Neutrophil (primary cell): Measurements from ENCODE around the gene UBE2L5.

ENCODE experiments used
- H3K27ac ChIP-seq: fragments of 200-600 bp; sonication (generic); 2 replicates; pipeline ENCODE4 v1.5.1; 2016; ENCODE audit warnings: mild to moderate bottlenecking, moderate library complexity
- H3K27me3 ChIP-seq: fragments of 200-600 bp; sonication (generic); 2 replicates; pipeline ENCODE4 v1.6.0; 2016; ENCODE audit warnings: mild to moderate bottlenecking
- H3K36me3 ChIP-seq: fragments of 200-600 bp; sonication (generic); 2 replicates; pipeline ENCODE4 v1.5.1; 2017
- H3K4me1 ChIP-seq, 2 experiments: fragments of 200-600 bp in 1 of 2; sonication (generic) in 1 of 2; 1 replicate in 1 of 2; 2 replicates in 1 of 2; pipeline versions ENCODE4 v1.5.1 to v1.6.1; 2013 to 2016; ENCODE audit warnings: low read depth in 1 of 2, low read length in 1 of 2, mild to moderate bottlenecking in 1 of 2, moderate library complexity in 1 of 2; ENCODE audit not compliant: control insufficient read depth in 1 of 2, insufficient read depth in 1 of 2
- H3K4me3 ChIP-seq, 2 experiments: fragments of 200-600 bp in 1 of 2; sonication (generic) in 1 of 2; 1 replicate in 1 of 2; 2 replicates in 1 of 2; pipeline ENCODE4 v1.5.1; 2013 to 2016; ENCODE audit warnings: low read depth in 1 of 2, low read length in 1 of 2, mild to moderate bottlenecking in 1 of 2, moderate library complexity in 1 of 2
- H3K9me3 ChIP-seq: fragments of 200-600 bp; sonication (generic); 2 replicates; pipeline ENCODE4 v1.5.1; 2016
- CTCF ChIP-seq: fragments of 200-600 bp; sonication (generic); IDR thresholded peaks from 2 replicates; pipeline ENCODE4 v1.5.1; 2016; ENCODE audit warnings: antibody characterized with exemption

UBE2L5 gene

GRCh38 chr13:30423891-30424290 is 1.6 kb downstream of the UBE2L5 start:
- no peak overlapping the region for H3K4me3 ChIP-seq
- no peak for TF ChIP-seq CTCF
- no peak overlapping the region for H3K27ac ChIP-seq

GRCh38 chr13:30429235-30429634 is 6.9 kb downstream of the UBE2L5 start:
- no peak overlapping the region for H3K4me3 ChIP-seq
- no peak for TF ChIP-seq CTCF

More at GRCh38 chr13:30423891-30424290, 1.6 kb downstream of the UBE2L5 start:
- H3K4me1 ChIP-seq = peaks cover 17% of the 10 kb centered on the region in 2 experiments
- no peaks in the 10 kb centered on the region for H3K36me3 ChIP-seq
- no peaks in the 10 kb centered on the region for H3K9me3 ChIP-seq
- H3K27me3 ChIP-seq = no peaks in the 10 kb centered on the region

GRCh38 chr13:30429721-30430694 is 7.7 kb downstream of the UBE2L5 start:
- Histone ChIP-seq H3K9me3 (no peaks in the 10 kb centered on the region), H3K36me3 (no peaks in the 10 kb centered on the region), H3K27me3 (no peaks in the 10 kb centered on the region), H3K27ac (no peak overlapping the region), H3K4me3 (no peak overlapping the region), H3K4me1 (no peaks in the 10 kb centered on the region)
- TF ChIP-seq CTCF = no peak

More at GRCh38 chr13:30429235-30429634, 6.9 kb downstream of the UBE2L5 start:
- H3K27me3 ChIP-seq = no peaks in the 10 kb centered on the region
- no peaks in the 10 kb centered on the region for H3K36me3 ChIP-seq
- H3K9me3 ChIP-seq = no peaks in the 10 kb centered on the region
- no peak overlapping the region for H3K27ac ChIP-seq
- no peaks in the 10 kb centered on the region for H3K4me1 ChIP-seq

GRCh38 chr13:30431269-30431940 is 9.1 kb downstream of the UBE2L5 start:
- Histone ChIP-seq H3K4me1 (no peaks in the 10 kb centered on the region), H3K9me3 (no peaks in the 10 kb centered on the region), H3K4me3 (no peak overlapping the region), H3K36me3 (no peaks in the 10 kb centered on the region), H3K27ac (no peak overlapping the region), H3K27me3 (no peaks in the 10 kb centered on the region)
- TF ChIP-seq CTCF = no peak

- TF ChIP-seq CTCF = no peak
- no peak overlapping the region for H3K4me3 ChIP-seq
- no peak overlapping the region for H3K27ac ChIP-seq
- H3K27me3 ChIP-seq = no peaks in the 10 kb centered on the region
- H3K36me3 ChIP-seq = no peaks in the 10 kb centered on the region
- no peaks in the 10 kb centered on the region for H3K9me3 ChIP-seq
- H3K4me1 ChIP-seq = no peaks in the 10 kb centered on the region
Measured at GRCh38 chr13:30435911-30436451, 13.7 kb downstream of the UBE2L5 start.
